ENCODE measurements around the gene OSMR.

GRCh38 chr5:38835887-38836286 is 9.9 kb upstream of the OSMR start:
- TF ChIP-seq POLR2A (IDR thresholded peaks at IDR 0.05; ENCODE audit: insufficient read depth in 1 of 2, low read depth in 2 of 2, low read length in 2 of 2) (no peak), ZNF563 (CRISPR knock-in tag; IDR thresholded peaks at IDR 0.05) (no peak), MED13 (CRISPR knock-in tag; IDR thresholded peaks at IDR 0.05) (no peak), JUN (CRISPR knock-in tag; IDR thresholded peaks at IDR 0.05) (no peak), RAD21 (CRISPR knock-in tag; IDR thresholded peaks at IDR 0.05) (no peak), SMAD3 (CRISPR knock-in tag; IDR thresholded peaks at IDR 0.05) (no peak)
